ENCODE data around the gene ZNF276.

The ZNF276 gene

DNA sequence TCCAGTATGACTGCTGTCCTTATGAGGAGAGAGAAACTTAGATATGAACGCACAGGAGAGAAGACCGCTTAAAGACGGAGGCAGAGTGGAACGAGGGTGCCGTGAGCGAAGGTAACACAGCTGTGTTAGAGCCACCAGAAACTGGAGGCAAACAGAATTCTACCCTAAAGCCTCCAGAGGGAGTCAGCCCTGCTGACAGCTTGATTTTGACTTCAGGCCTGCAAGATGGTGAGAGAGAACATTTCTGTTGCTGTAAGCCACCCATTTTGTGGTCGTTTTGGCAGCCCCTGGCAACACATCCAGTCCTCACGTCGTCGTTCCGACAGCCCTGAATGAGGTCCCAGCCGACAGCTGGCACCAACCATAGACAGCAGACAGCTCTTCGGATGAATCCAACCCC is 17.1 kb upstream of the ZNF276 start:
- TF ChIP-seq TEAD4 (IDR thresholded peaks at IDR 0.05) (no peak), EP300 (IDR thresholded peaks at IDR 0.05; ENCODE audit: borderline replicate concordance) (no peak), RAD21 (IDR thresholded peaks at IDR 0.05; ENCODE audit: low read depth) (no peak), ZBTB7A (IDR thresholded peaks at IDR 0.05; ENCODE audit: low read depth) (no peak), TCF12 (IDR thresholded peaks at IDR 0.05; ENCODE audit: low read depth) (no peak)

DNA sequence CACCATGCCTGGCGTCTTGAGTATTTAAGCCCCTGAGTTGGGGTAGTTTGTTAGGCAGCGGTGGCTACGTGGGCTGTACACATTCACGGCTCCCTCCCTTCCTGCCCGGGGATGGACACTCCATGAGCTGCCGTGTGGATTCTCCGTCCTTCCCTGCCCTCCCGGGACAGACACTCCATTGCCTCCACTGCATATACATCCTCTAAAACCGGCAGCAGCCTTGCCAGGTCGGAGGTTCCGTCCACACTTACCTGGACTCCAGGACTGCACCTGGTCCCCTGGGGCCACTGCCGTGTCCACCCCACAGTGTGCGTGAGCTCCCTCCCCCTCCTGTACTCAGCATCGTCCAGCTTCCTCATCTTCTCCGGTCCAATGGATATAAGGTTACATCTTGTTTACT is 16.3 kb upstream of the ZNF276 start:
- TF ChIP-seq TAF1 (IDR thresholded peaks at IDR 0.05; ENCODE audit: low read depth) (no peak), CEBPB (IDR thresholded peaks at IDR 0.05) (no peak), EGR1 (IDR thresholded peaks at IDR 0.05) (no peak), FOXM1 (IDR thresholded peaks at IDR 0.05; ENCODE audit: borderline replicate concordance, low read depth) (no peak), CREB1 (IDR thresholded peaks at IDR 0.05; ENCODE audit: low read depth) (no peak), NFIC (IDR thresholded peaks at IDR 0.05) (no peak), RAD21 (IDR thresholded peaks at IDR 0.05; ENCODE audit: low read depth) (no peak), TCF12 (IDR thresholded peaks at IDR 0.05; ENCODE audit: low read depth) (no peak), YY1 (IDR thresholded peaks at IDR 0.05; ENCODE audit: low read depth) (no peak), TEAD4 (IDR thresholded peaks at IDR 0.05) (no peak)
- TF ChIP-seq, protein P1, sequence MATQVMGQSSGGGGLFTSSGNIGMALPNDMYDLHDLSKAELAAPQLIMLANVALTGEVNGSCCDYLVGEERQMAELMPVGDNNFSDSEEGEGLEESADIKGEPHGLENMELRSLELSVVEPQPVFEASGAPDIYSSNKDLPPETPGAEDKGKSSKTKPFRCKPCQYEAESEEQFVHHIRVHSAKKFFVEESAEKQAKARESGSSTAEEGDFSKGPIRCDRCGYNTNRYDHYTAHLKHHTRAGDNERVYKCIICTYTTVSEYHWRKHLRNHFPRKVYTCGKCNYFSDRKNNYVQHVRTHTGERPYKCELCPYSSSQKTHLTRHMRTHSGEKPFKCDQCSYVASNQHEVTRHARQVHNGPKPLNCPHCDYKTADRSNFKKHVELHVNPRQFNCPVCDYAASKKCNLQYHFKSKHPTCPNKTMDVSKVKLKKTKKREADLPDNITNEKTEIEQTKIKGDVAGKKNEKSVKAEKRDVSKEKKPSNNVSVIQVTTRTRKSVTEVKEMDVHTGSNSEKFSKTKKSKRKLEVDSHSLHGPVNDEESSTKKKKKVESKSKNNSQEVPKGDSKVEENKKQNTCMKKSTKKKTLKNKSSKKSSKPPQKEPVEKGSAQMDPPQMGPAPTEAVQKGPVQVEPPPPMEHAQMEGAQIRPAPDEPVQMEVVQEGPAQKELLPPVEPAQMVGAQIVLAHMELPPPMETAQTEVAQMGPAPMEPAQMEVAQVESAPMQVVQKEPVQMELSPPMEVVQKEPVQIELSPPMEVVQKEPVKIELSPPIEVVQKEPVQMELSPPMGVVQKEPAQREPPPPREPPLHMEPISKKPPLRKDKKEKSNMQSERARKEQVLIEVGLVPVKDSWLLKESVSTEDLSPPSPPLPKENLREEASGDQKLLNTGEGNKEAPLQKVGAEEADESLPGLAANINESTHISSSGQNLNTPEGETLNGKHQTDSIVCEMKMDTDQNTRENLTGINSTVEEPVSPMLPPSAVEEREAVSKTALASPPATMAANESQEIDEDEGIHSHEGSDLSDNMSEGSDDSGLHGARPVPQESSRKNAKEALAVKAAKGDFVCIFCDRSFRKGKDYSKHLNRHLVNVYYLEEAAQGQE (IDR thresholded peaks at IDR 0.05; ENCODE audit: low read depth), result no peak
- TF ChIP-seq, protein P2, sequence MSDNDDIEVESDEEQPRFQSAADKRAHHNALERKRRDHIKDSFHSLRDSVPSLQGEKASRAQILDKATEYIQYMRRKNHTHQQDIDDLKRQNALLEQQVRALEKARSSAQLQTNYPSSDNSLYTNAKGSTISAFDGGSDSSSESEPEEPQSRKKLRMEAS (IDR thresholded peaks at IDR 0.05), result no peak
- TF ChIP-seq, protein P3, sequence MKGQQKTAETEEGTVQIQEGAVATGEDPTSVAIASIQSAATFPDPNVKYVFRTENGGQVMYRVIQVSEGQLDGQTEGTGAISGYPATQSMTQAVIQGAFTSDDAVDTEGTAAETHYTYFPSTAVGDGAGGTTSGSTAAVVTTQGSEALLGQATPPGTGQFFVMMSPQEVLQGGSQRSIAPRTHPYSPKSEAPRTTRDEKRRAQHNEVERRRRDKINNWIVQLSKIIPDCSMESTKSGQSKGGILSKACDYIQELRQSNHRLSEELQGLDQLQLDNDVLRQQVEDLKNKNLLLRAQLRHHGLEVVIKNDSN (IDR thresholded peaks at IDR 0.05), result no peak

DNA sequence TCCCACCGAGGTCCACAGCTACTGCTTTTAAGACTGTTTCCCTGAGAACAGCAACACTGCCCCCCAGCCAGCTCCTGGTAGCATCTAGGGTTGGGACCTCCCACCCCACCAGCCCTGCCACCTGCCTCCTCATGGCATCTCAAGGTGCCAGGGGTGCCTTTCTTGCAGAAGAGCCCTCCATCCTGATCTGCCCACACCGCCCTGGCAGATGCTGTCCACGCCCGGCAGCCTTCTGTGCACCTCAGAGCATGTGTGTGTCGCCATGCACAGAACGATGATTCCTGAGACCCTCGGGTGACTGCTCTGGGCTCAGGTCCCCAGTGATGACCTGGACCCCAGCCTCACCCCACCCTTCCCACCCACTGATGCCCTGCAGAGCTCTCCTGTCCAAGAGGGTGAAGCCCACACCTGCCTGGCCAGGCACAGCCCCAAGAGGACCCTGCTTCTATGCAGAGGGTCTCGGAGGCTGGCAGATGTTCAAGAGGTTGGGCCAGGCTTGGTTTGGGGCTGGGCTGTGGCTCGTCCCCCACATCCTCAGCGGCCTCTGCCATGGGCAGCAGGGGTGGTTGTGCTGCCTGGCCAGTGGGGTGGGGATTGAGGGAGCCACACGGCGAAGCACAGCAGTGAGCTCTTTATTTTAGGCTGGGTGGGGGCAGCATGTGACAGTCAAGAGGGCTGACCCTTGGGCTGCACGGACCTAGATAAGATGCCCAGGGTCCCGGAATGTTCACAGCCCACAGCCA is 14.6 kb upstream of the ZNF276 start:
- no peak for TF ChIP-seq YY1 (IDR thresholded peaks at IDR 0.05; ENCODE audit: low read depth)

DNA sequence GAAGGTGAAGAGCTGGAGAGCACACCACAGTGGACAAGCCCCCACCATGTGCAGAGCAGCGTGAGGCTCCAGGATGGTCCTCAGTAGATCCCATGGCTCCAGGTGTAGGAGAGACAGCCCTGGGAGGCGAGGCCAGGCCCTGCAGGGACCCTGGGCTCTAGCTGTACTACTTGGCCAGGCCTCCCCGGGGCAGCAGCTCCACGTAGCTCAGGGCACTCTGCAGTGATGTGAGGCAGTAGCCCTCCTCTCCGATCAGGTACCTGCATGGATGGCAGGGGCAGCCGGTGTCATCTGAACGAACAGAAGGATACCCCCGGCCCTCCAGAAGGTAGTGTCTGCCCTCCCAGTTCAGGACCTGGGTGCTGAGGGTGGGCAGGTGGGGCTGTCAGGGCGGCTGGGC is 13.6 kb upstream of the ZNF276 start:
- TF ChIP-seq CREB1 (IDR thresholded peaks at IDR 0.05; ENCODE audit: low read depth) (no peak), TCF12 (IDR thresholded peaks at IDR 0.05; ENCODE audit: low read depth) (no peak), YY1 (IDR thresholded peaks at IDR 0.05; ENCODE audit: low read depth) (no peak), TAF1 (IDR thresholded peaks at IDR 0.05; ENCODE audit: low read depth) (no peak), EP300 (IDR thresholded peaks at IDR 0.05; ENCODE audit: borderline replicate concordance) (no peak), FOXM1 (IDR thresholded peaks at IDR 0.05; ENCODE audit: borderline replicate concordance, low read depth) (no peak), ZBTB7A (IDR thresholded peaks at IDR 0.05; ENCODE audit: low read depth) (no peak), TEAD4 (IDR thresholded peaks at IDR 0.05) (no peak), NFIC (IDR thresholded peaks at IDR 0.05) (no peak), CEBPB (IDR thresholded peaks at IDR 0.05) (no peak), RAD21 (IDR thresholded peaks at IDR 0.05; ENCODE audit: low read depth) (no peak), EGR1 (IDR thresholded peaks at IDR 0.05) (no peak)
- TF ChIP-seq, protein P2 (IDR thresholded peaks at IDR 0.05), result no peak
- TF ChIP-seq, protein P1 (IDR thresholded peaks at IDR 0.05; ENCODE audit: low read depth), result no peak
- TF ChIP-seq, protein P3 (IDR thresholded peaks at IDR 0.05), result no peak

DNA sequence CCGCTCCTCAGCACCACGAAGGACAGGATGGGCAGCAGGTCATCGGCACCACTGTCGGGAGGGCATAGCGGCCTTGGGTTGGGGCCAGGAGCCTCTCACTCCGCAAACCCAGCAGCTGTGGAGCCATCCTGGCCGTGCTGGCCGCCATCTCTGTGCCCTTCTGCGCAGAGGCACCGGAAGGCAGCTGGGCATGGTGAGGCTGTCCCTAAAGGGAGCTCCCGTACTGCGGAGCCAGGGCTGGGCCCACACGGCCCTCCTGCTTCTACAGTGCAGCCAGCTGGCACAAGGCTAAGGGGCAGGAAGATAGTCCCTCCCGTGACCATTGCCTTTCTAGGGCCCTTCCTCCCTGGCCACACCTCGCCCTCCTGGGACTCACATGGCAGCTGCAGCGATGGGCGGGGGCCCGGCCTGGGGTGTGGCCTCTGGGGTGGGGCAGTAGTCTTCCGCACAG is 12.8 kb upstream of the ZNF276 start:
- no peak for TF ChIP-seq CREB1 (IDR thresholded peaks at IDR 0.05; ENCODE audit: low read depth)
- TF ChIP-seq EGR1 (IDR thresholded peaks at IDR 0.05), result no peak
- TF ChIP-seq RAD21 (IDR thresholded peaks at IDR 0.05; ENCODE audit: low read depth), result no peak
- TF ChIP-seq CEBPB (IDR thresholded peaks at IDR 0.05), result no peak
- no peak for TF ChIP-seq TEAD4 (IDR thresholded peaks at IDR 0.05)
- no peak for TF ChIP-seq YY1 (IDR thresholded peaks at IDR 0.05; ENCODE audit: low read depth)
- TF ChIP-seq NFIC (IDR thresholded peaks at IDR 0.05), result no peak
- TF ChIP-seq, protein P2 (IDR thresholded peaks at IDR 0.05), result no peak
- TF ChIP-seq, protein P1 (IDR thresholded peaks at IDR 0.05; ENCODE audit: low read depth), result no peak
- TF ChIP-seq EP300 (IDR thresholded peaks at IDR 0.05; ENCODE audit: borderline replicate concordance), result no peak
- TF ChIP-seq, protein P3 (IDR thresholded peaks at IDR 0.05), result no peak
- TF ChIP-seq ZBTB7A (IDR thresholded peaks at IDR 0.05; ENCODE audit: low read depth), result no peak
